A549 (cell line): Measurements from ENCODE around the gene CUX1.

Source experiments
- BHLHE40 ChIP-seq: IDR thresholded peaks from 2 replicates; pipeline ENCODE4 v1.6.1; 2012; ENCODE audit warnings: low read depth, low read length, inconsistent platforms
- MAZ ChIP-seq: fragments of 150-350 bp; IDR thresholded peaks from 2 replicates; pipeline ENCODE4 v1.6.1; 2014; ENCODE audit warnings: antibody characterized with exemption, low read depth, low read length, borderline replicate concordance
- NFE2L2 ChIP-seq: fragments of 150-350 bp; conservative IDR thresholded peaks from 2 replicates; pipeline ENCODE4 v1.6.1; 2014; ENCODE audit warnings: low read length
- POLR2A ChIP-seq: IDR thresholded peaks from 2 replicates; pipeline ENCODE4 v1.6.1; 2012; ENCODE audit warnings: mild to moderate bottlenecking, low read length
- POLR2AphosphoS2 ChIP-seq: conservative IDR thresholded peaks from 2 replicates; pipeline ENCODE4 v1.6.1; 2012; ENCODE audit warnings: low read length, improper control_type of control experiment, inconsistent platforms
- RFX5 ChIP-seq: fragments of 450-650 bp; IDR thresholded peaks from 2 replicates; pipeline ENCODE4 v1.7.1; 2014; ENCODE audit warnings: antibody characterized with exemption, mild to moderate bottlenecking, moderate library complexity
- TFCP2L1 ChIP-seq: fragments of 250-450 bp; sonication (Bioruptor Pico); IDR thresholded peaks from 2 replicates; pipeline ENCODE4 v1.5.0; 2021; ENCODE audit warnings: mild to moderate bottlenecking
- TF ChIP-seq, protein P1 (sequence below): fragments of >200 bp; sonication (Bioruptor Twin); formaldehyde crosslinking; IDR thresholded peaks from 3 replicates; pipeline ENCODE4 v1.5.1; 2016
- TF ChIP-seq, protein P2 (sequence below): IDR thresholded peaks from 2 replicates; pipeline ENCODE4 v1.6.1; 2012
- TF ChIP-seq, protein P3 (sequence below): fragments of 200-600 bp; sonication (generic); IDR thresholded peaks from 2 replicates; pipeline ENCODE4 v1.6.1; 2016; ENCODE audit warnings: antibody characterized with exemption, mild to moderate bottlenecking, moderate library complexity

DNA sequence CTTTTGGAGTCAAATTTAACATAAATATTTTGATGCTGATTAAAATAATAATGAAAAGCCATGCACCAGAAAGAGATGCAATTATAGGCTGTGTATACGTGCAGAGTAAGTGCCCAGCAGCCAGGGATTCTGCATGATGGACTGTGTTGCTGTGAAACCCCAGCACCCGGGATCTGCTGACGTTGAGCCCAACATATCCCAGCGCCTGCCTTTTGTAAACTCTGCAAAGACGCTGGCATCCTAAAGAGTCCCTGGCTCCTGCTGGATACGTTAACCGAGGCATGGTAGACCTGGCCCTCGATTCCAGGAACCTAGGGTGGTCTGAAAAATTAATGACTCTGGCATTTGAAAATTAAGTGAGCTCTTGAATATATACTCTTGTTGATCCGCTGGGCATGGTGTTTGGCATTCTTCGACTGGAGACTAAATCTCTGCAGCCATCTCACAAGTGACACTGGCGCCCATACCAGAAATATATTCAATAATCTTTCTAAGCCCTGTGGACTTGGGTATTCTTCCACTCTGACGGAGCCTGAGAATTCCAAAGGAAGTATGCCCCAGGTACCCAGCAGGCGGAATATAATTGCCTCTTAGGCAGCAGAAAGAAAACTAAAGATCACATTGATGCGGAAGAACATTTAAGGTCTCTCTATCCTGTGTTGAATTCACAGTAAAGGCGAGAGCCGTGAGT, 278.0 kb downstream of the CUX1 start:
- TF ChIP-seq RFX5, result no peak
- TF ChIP-seq POLR2AphosphoS2, result no peak
- TF ChIP-seq NFE2L2, result no peak
- TF ChIP-seq, protein P1, sequence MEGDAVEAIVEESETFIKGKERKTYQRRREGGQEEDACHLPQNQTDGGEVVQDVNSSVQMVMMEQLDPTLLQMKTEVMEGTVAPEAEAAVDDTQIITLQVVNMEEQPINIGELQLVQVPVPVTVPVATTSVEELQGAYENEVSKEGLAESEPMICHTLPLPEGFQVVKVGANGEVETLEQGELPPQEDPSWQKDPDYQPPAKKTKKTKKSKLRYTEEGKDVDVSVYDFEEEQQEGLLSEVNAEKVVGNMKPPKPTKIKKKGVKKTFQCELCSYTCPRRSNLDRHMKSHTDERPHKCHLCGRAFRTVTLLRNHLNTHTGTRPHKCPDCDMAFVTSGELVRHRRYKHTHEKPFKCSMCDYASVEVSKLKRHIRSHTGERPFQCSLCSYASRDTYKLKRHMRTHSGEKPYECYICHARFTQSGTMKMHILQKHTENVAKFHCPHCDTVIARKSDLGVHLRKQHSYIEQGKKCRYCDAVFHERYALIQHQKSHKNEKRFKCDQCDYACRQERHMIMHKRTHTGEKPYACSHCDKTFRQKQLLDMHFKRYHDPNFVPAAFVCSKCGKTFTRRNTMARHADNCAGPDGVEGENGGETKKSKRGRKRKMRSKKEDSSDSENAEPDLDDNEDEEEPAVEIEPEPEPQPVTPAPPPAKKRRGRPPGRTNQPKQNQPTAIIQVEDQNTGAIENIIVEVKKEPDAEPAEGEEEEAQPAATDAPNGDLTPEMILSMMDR, result no peak
- no peak for TF ChIP-seq BHLHE40
- TF ChIP-seq, protein P2, sequence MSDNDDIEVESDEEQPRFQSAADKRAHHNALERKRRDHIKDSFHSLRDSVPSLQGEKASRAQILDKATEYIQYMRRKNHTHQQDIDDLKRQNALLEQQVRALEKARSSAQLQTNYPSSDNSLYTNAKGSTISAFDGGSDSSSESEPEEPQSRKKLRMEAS, result no peak
- TF ChIP-seq POLR2A, result no peak
- TF ChIP-seq TFCP2L1 (CRISPR knock-in tag), result no peak
- TF ChIP-seq, protein P3, sequence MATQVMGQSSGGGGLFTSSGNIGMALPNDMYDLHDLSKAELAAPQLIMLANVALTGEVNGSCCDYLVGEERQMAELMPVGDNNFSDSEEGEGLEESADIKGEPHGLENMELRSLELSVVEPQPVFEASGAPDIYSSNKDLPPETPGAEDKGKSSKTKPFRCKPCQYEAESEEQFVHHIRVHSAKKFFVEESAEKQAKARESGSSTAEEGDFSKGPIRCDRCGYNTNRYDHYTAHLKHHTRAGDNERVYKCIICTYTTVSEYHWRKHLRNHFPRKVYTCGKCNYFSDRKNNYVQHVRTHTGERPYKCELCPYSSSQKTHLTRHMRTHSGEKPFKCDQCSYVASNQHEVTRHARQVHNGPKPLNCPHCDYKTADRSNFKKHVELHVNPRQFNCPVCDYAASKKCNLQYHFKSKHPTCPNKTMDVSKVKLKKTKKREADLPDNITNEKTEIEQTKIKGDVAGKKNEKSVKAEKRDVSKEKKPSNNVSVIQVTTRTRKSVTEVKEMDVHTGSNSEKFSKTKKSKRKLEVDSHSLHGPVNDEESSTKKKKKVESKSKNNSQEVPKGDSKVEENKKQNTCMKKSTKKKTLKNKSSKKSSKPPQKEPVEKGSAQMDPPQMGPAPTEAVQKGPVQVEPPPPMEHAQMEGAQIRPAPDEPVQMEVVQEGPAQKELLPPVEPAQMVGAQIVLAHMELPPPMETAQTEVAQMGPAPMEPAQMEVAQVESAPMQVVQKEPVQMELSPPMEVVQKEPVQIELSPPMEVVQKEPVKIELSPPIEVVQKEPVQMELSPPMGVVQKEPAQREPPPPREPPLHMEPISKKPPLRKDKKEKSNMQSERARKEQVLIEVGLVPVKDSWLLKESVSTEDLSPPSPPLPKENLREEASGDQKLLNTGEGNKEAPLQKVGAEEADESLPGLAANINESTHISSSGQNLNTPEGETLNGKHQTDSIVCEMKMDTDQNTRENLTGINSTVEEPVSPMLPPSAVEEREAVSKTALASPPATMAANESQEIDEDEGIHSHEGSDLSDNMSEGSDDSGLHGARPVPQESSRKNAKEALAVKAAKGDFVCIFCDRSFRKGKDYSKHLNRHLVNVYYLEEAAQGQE, result no peak
- no peak for TF ChIP-seq MAZ
